SKM-1 treated with dmso at 0.1 percent for 144 hours (cell line): ENCODE data around the gene RBCK1.
"Not testable (repeated sequence)": the region's sequence is repeated elsewhere in the genome, so short reads cannot be mapped to it uniquely, and the experiment has no call there.

Source experiments
- DNase-seq: peaks from one replicate; lab custom pipeline; 2025; ENCODE audit not compliant: unreplicated experiment; lab: John Stamatoyannopoulos, UW

The RBCK1 gene

DNA sequence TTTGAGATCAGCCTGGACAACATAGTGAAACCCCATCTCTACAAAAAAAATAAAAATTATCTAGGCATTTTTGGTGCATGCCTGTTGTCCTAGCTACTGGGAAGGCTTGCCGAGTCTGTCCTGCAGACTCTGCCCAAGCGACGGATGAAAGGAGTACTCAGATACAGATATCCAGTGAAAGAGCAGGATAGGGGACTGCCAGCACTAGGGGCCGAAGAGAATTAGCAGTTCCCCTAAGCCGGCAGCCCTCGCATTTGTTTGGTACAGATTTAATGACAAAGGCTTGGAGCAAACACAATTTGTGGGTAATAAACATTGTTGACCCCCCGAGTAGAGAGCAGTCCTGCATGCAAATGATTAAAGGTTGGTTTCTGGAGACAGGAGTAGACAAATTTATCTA, 59.7 kb downstream of the RBCK1 start:
- no peak for DNase-seq

DNA sequence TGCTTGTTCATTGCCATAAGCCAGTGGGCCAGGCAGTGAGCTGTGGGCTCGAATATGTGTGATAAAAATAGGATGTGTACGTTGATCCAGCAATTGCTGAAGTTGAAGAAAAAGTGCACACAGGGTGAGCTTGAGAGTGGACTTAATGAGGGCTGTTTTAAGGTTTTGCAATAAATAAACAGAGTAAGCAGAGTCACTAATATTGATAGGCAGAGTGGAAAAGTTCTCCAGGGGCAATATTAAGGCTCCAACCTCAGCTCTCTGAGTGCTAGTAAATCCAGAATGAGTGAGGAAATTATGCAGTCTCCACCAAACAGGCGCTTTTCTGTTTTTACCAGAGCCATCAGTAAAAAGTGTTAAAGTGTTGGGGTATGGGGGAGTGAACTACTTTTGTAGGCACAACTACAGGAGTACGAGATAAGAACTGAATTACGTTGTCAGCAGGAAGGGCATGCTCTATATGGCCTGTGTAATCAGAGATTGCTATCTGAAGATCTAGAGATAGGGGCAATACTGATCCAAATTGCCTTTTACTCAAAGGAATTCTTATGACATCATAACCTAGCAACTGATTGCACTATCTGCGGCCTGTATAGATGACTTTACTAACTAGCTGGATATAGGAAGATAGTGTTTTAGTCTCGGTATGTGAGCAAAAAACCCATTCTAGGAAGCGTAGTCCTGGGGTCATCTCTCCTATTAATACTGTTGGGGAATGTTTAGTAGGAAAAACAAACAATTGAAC, 61.8 kb downstream of the RBCK1 start:
- DNase-seq: no peak

DNA sequence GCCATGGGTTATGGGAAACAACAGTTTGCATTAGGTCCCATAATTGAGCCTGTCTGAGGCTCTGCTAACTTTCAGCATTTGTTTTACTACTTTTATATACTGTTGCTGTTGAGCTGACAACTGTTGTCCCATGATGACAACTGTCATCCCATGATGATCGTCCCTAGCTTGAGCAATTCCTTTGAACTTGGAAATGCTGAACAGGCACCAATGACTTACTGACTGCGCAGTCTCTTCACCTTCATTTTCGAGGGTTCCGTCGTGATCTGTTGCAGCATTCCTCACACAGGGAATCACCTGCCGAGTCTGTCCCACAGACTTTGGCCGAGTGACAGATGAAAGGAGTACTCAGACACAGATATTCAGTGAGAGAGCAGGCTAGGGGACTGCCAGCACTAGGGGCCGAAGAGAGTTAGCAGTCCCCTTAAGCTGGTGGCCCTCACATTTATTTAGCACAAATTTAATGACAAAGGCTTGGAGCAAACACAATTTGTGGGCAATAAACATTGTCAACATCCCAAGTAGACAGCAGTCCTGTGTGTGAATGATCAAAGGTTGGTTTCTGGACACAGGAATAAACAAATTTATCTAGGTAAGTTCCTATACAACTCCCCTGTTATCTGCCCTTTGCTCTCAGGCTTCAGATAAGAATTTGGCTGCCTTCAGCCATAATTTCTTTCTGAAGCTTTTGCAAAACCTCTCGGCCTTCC, 64.2 kb downstream of the RBCK1 start:
- DNase-seq: no peak

DNA sequence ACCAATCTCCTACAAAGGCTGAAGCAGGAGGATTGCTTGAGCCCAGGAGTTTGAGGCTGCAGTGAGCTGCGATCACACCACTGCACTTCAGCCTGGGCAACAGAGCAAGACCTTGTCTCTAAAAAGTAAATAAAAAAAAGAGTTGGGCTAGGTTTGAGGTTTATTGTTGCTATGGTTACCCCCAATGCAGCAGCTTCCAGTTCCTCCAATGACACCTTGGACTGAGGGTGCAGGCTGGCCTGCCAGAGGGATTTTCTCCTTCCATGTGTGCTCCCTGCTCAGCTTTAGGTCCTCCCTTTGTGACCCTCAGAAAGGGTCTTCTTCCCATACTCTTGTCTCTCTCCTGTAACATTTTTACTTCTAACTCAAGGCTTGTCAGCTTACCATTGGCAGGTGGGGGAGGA, 64.8 kb downstream of the RBCK1 start:
- no peak for DNase-seq

DNA sequence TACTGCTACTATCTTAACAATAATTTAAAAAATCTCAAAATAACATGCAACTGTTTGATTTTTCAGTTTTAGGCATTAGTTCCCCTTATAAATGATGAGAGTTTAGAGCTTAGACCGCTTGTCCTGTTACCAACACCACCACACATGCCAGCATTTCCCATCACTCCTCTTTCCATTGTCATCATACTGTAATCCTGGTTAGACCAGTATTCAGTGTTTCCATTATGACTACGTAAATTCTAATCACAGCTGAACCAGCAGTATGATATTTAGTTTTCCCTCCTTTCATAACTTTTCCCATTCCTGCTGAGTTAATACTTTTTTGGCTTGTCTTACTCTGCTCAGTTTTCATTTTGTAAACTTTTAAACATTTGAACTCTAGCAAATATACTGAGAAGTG, 66.5 kb downstream of the RBCK1 start:
- no peak for DNase-seq

DNA sequence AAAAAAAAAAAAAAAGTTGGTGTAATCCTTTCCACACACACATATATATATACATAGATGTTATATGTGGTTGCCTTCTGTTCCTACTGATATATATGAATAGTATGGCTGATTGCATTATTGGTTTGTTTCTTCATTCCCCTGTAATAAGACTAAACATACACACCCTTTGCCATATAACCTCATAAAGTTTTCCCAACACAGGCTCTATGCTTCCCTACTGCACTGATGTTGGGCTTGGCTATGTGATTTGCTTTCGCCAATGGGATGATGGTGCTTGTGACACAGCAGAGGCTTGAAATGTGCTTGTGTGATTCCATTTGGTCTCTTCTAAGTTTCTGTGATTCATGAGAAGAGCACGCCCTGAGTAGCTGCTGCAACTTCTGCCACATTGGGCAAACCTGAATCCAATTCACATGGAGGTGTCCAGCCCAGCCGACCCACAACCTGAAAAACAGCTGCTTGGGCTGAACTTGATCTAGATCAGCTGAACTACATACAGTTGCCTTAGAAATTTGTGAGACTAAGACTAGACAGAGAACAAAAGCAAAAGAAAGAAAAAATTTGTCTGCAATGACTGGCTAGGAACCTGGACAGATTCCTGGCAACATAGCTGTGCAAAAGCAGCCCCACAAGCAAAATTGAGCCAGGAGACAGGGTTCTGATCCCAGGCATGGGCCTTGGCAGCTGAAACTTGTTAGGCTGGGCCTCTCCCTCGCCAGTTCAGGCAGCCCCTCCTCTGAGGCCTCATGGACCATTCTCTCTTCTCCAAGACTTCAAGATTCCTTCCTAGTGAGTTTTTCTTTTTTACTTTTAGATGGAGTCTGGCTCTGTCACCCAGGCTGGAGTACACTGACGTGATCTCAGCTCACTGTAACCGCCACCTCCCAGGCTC, 67.6 kb downstream of the RBCK1 start:
- DNase-seq: no peak

DNA sequence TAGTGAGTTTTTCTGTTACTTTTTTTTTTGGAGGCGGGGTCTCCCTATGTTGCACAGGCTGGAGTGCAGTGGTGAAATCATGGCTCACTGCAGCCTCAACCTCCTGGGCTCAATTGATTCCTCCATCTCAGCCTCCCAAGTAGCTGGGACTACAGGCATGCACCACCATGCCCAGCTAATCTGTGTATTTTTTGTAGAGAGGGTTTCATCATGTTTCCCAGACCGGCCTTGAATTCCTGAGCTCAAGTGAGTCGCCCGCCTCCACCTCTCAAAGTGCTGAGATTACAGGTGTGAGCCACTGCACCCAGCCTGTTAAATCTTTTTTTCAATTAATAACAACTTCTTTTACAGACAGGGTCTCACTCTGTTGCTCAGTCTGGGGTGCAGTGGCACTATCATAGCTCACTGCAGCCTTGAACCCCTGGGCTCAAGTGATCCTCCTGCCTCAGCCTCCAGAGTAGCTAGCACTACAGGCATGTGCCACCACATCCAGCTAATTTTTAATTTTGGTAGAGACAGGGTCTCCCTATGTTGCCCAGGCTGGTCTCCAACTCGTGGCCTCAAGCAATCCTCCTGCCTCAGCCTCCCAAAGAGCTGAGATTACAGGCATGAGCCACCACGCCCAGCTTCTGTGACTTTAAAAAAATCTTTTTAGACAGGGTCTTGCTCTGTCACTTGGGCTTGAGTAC, 68.6 kb downstream of the RBCK1 start:
- not testable (repeated sequence) for DNase-seq

DNA sequence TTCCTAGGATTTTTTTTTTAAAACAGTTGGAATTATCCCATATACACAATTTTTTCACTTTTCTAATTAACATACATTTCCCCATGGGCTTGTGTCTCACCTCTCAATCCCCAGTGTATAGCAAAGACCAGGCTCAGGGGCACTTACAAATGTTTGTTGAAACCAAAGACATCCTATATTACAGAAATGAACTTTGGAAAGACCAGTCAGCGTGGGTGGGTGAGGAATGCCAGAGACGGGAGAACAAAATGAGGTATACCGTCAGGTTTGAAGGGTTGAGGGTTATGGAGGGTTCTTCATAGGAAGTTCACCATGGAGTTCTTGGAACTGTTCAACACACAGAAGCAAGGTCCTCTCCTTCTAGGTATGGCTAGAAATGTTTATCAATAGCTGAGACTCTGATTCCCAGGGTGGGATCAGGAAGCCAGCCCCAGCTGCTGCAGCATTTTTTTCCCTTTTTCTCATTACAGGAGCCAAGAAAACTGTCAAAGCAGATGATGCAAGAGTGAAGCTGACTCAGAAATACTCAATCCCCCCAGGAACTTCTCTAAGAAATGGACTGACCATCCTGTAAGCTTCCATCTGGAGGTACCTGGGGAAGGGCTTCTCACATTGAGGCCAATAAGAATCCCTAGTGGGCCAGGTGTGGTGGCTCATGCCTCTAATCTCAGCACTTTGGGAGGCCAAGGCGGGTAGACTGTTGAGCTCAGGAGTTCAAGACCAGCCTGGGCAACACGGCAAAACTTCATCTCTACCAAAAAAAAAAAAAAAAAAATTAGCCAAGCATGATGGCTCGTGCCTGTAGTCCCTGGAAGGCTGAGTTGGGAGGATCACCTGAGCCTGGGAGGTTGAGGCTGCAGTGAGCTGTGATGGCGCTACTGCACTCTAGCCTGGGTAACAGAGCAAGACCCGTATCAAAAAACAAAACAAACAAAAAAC, 70.2 kb downstream of the RBCK1 start:
- DNase-seq: no peak

DNA sequence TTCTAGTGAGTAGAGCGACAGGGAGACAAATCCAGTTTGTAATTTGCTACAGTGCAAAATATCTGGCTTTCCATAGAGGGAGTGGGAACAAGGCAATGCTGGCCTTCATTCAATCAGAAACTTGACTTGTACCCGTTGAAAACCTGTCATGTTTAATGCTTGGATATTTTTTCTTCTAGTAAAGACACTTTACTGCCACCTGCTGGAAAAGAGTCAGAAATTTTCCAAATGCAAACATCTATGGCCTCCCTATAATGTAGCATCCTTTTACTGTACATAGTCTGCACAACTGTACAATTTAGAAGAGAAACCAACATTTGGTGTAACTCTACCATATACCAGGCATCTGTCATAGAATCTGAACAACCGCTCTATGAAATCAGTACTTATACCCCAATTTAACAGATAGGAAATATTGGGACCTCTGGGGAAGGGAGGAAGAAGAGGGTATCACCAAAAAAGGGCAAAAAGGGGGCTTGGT, 70.9 kb downstream of the RBCK1 start:
- DNase-seq: no peak

DNA sequence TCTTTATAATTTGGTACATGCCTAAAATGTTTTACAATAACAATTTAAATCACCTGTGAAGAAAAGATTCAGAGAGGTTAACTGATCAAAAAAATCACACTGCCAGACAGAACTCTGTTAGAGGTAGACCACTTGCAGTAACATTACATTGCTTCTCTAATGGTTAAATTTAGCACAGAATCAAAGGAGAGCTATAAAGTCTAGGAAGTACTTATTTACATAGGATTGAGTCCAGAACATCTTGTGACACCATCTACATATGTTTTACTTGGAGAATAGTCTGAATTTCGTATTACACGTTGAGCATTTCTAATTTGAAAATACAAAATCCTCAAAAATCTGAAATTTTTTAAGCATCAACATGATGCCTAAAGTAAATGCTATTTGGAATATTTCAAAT, 71.4 kb downstream of the RBCK1 start:
- no peak for DNase-seq

DNA sequence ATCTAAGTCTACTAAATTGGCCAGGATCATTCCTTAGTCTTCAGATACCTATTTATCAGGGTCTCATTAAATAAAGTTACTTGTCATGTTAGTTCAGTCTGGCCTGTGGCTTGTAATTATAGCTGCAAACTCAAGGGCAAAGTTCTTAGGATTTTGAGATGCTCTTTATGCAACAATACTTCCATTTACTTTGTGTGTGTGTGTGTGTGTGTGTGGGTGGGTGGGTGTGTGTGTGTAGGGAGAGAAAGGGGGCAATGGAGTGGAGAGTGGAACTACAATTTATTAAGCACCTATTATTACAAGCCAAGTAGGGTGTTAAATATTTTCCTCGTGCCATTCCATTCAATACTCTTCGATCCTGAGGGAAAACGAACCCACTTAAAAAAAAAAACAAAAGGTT, 71.9 kb downstream of the RBCK1 start:
- no peak for DNase-seq

DNA sequence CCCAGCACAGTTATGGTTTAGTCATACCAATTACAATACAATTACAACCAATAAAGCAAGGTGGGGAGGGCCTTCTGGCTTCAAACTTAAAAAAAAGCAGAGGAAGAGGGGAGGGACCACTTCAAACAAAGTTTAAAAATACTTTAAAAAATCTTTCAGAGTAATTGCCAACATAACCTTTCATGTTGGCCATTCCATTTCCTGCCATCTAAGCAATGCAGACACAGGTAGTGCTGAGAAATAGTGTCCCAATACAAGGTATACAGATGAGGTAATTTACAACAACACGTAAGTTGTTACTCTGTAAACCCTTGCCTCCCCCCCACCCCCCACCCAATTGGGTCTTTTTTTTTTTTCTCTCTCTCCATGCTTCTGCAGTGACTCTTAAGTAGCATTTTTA, 73.1 kb downstream of the RBCK1 start:
- DNase-seq: no peak
